ENCODE results near the gene TRAPPC6A. TPM values are rescaled to one million over a fixed set of nuclear protein-coding genes. Genes with fewer than 3 reads are reported as not detected.

Gene TRAPPC6A
- total and polyA plus RNA-seq, 2 of the 13 experiments (the other 11 are each of a cell fraction or from before 2014, with no cell fraction given), result 6.5 to 21.0 TPM

- TF ChIP-seq ZBTB49 (CRISPR knock-in tag; IDR thresholded peaks at IDR 0.05; ENCODE audit: borderline replicate concordance) (no peak), CBX2 (IDR thresholded peaks at IDR 0.05; ENCODE audit: low read depth, low read length) (no peak), CBX2 (CRISPR knock-in tag; IDR thresholded peaks at IDR 0.05; ENCODE audit: low read depth) (no peak), ZFP36 (IDR thresholded peaks at IDR 0.05; ENCODE audit: borderline replicate concordance, low read depth, low read length, partially characterized antibody) (peak; percentile 71), ZNF441 (CRISPR knock-in tag; IDR thresholded peaks at IDR 0.05; ENCODE audit: borderline replicate concordance) (no peak), ZNF549 (CRISPR knock-in tag; IDR thresholded peaks at IDR 0.05) (no peak), DR1 (CRISPR knock-in tag; IDR thresholded peaks at IDR 0.05) (0 out of 2 replicates have a peak, but pooled peaks have one; percentile 7), TEAD3 (CRISPR knock-in tag; optimal IDR thresholded peaks at IDR 0.05; ENCODE audit: borderline replicate concordance) (peak; percentile 50), ETV5 (CRISPR knock-in tag; IDR thresholded peaks at IDR 0.05; ENCODE audit: borderline replicate concordance) (peak; percentile 90), ZBTB2 (CRISPR knock-in tag; IDR thresholded peaks at IDR 0.05; ENCODE audit: low read depth) (0 out of 2 replicates have a peak, but pooled peaks have one; percentile 1), KDM2A (CRISPR knock-in tag; IDR thresholded peaks at IDR 0.05; ENCODE audit: borderline replicate concordance, low read depth) (peak; percentile 38; the same call in 1 of the 2 replicates), NRL (CRISPR knock-in tag; IDR thresholded peaks at IDR 0.05; ENCODE audit: borderline replicate concordance) (no peak), CTCF (CRISPR knock-in tag; IDR thresholded peaks at IDR 0.05) (peak; percentile 40; the same call in 1 of the 2 replicates), AKAP8 (CRISPR knock-in tag; IDR thresholded peaks at IDR 0.05) (no peak), IRF9 (CRISPR knock-in tag; IDR thresholded peaks at IDR 0.05; ENCODE audit: borderline replicate concordance) (0 out of 2 replicates have a peak, but pooled peaks have one; percentile 36), KLF11 (CRISPR knock-in tag; IDR thresholded peaks at IDR 0.05) (peak; percentile 47; the same call in 1 of the 2 replicates), NFKB2 (CRISPR knock-in tag; IDR thresholded peaks at IDR 0.05; ENCODE audit: borderline replicate concordance) (no peak)
Measured at GRCh38 chr19:45154064-45154827, 23.8 kb downstream of the TRAPPC6A start (continued).

All from HepG2 (cell line).